Measurements from ENCODE around the gene CDKAL1.

- TF ChIP-seq NFRKB (IDR thresholded peaks at IDR 0.05) (no peak), ELF4 (IDR thresholded peaks at IDR 0.05) (no peak), BHLHE40 (IDR thresholded peaks at IDR 0.05; ENCODE audit: borderline replicate concordance) (no peak), FOXA1 (IDR thresholded peaks at IDR 0.05) (no peak), SUZ12 (IDR thresholded peaks at IDR 0.05) (no peak), SP1 (IDR thresholded peaks at IDR 0.05) (no peak), FOXK2 (IDR thresholded peaks at IDR 0.05) (no peak), TARDBP (IDR thresholded peaks at IDR 0.05) (no peak), CTBP1 (IDR thresholded peaks at IDR 0.05; ENCODE audit: borderline replicate concordance) (no peak), FOXM1 (IDR thresholded peaks at IDR 0.05; ENCODE audit: borderline replicate concordance) (no peak), L3MBTL2 (conservative IDR thresholded peaks at IDR 0.05) (no peak)
Observed at GRCh38 chr6:20722455-20722854, 188.2 kb downstream of the CDKAL1 start.
